ENCODE measurements around the gene GLIS1. TPM values are rescaled to one million over a fixed set of nuclear protein-coding genes. Genes with fewer than 3 reads are reported as not detected.

Gene GLIS1
- polyA plus RNA-seq, 5 donors, result 0.06 to 0.10 (median 0.06) TPM; not detected in 2

GRCh38 chr1:53618500-53619366 is 120.2 kb downstream of the GLIS1 start:
- no peak for DNase-seq

GRCh38 chr1:53617851-53618499 is 121.0 kb downstream of the GLIS1 start:
- DNase-seq, result no peak

GRCh38 chr1:53617382-53617781 is 121.6 kb downstream of the GLIS1 start:
- DNase-seq, result no peak

- no peak for DNase-seq
Measured at GRCh38 chr1:53616927-53617326, 122.0 kb downstream of the GLIS1 start.

GRCh38 chr1:53616511-53616910 is 122.5 kb downstream of the GLIS1 start:
- no peak for DNase-seq

GRCh38 chr1:53615101-53615500 is 123.9 kb downstream of the GLIS1 start:
- no peak for DNase-seq

- DNase-seq, result no peak
Measured at GRCh38 chr1:53614231-53615021, 124.5 kb downstream of the GLIS1 start.

- DNase-seq, result no peak
Measured at GRCh38 chr1:53608676-53609075, 130.3 kb downstream of the GLIS1 start.

- no peak for DNase-seq
Measured at GRCh38 chr1:53608071-53608470, 130.9 kb downstream of the GLIS1 start.

GRCh38 chr1:53606651-53607051 is 132.3 kb downstream of the GLIS1 start:
- DNase-seq, result no peak

GRCh38 chr1:53606197-53606596 is 132.8 kb downstream of the GLIS1 start:
- DNase-seq, result no peak

- no peak for DNase-seq
Measured at GRCh38 chr1:53605181-53605580, 133.8 kb downstream of the GLIS1 start.

GRCh38 chr1:53604291-53604919 is 134.6 kb downstream of the GLIS1 start:
- DNase-seq, result no peak

GRCh38 chr1:53603431-53603830 is 135.5 kb downstream of the GLIS1 start:
- no peak for DNase-seq

GRCh38 chr1:53601867-53602775 is 136.8 kb downstream of the GLIS1 start:
- DNase-seq, result no peak

GRCh38 chr1:53601031-53601745 is 137.8 kb downstream of the GLIS1 start:
- DNase-seq, result no peak

- no peak for DNase-seq
Measured at GRCh38 chr1:53600561-53600960, 138.4 kb downstream of the GLIS1 start.

GRCh38 chr1:53600001-53600400 is 139.0 kb downstream of the GLIS1 start:
- DNase-seq, result no peak

- DNase-seq, result no peak
Measured at GRCh38 chr1:53599481-53599880, 139.5 kb downstream of the GLIS1 start.

- no peak for DNase-seq
Measured at GRCh38 chr1:53598966-53599365, 140.0 kb downstream of the GLIS1 start.
